ENCODE data around the gene CYP27B1. TPM values are rescaled to one million over a fixed set of nuclear protein-coding genes. Genes with fewer than 3 reads are reported as not detected.

The CYP27B1 gene
- total RNA-seq, 1 experiment from 2014 or later = 27.5 TPM

GRCh38 chr12:57783861-57784260 is 17.0 kb upstream of the CYP27B1 start:
- POLR2A ChIA-PET = interaction anchor here (0.5 to 3.7 kb wide), 10 partner anchors 10 to 157 kb away, joined by 3 to 39 read pairs (median 5); partner anchors contain the start of genes ATP23, CYP27B1, EEF1AKMT3 and METTL1
- peak overlapping the region; percentile 98 for H3K4me3 Mint-ChIP-seq (ENCODE audit: unreplicated experiment)
- H3K4me1 Mint-ChIP-seq (ENCODE audit: insufficient read depth, unreplicated experiment) = peaks cover 25% of the 10 kb centered on the region
- H3K27me3 Mint-ChIP-seq (ENCODE audit: insufficient read depth, unreplicated experiment) = no peaks in the 10 kb centered on the region
- TF ChIP-seq, protein P1, sequence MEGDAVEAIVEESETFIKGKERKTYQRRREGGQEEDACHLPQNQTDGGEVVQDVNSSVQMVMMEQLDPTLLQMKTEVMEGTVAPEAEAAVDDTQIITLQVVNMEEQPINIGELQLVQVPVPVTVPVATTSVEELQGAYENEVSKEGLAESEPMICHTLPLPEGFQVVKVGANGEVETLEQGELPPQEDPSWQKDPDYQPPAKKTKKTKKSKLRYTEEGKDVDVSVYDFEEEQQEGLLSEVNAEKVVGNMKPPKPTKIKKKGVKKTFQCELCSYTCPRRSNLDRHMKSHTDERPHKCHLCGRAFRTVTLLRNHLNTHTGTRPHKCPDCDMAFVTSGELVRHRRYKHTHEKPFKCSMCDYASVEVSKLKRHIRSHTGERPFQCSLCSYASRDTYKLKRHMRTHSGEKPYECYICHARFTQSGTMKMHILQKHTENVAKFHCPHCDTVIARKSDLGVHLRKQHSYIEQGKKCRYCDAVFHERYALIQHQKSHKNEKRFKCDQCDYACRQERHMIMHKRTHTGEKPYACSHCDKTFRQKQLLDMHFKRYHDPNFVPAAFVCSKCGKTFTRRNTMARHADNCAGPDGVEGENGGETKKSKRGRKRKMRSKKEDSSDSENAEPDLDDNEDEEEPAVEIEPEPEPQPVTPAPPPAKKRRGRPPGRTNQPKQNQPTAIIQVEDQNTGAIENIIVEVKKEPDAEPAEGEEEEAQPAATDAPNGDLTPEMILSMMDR (IDR thresholded peaks at IDR 0.05; ENCODE audit: unreplicated experiment) = no peak
- no peaks in the 10 kb centered on the region for H3K9me3 Mint-ChIP-seq (ENCODE audit: unreplicated experiment)
- BruUV-seq (replicated peaks) = TSS peak; percentile 46
- CTCF ChIA-PET = interaction anchor here (0.5 to 2.5 kb wide), 10 partner anchors 10 to 120 kb away, joined by 3 to 15 read pairs (median 6); partner anchors contain the start of genes EEF1AKMT3 and METTL1
- peaks cover 47% of the 10 kb centered on the region for H3K36me3 Mint-ChIP-seq (ENCODE audit: insufficient read depth, unreplicated experiment)
- no peak for DNase-seq (ENCODE audit: unreplicated experiment)
- H3K27ac Mint-ChIP-seq (ENCODE audit: low read depth, unreplicated experiment) = peak overlapping the region; percentile 39
- intact Hi-C loops (cut with micrococcal nuclease) = no loop called here

DNA sequence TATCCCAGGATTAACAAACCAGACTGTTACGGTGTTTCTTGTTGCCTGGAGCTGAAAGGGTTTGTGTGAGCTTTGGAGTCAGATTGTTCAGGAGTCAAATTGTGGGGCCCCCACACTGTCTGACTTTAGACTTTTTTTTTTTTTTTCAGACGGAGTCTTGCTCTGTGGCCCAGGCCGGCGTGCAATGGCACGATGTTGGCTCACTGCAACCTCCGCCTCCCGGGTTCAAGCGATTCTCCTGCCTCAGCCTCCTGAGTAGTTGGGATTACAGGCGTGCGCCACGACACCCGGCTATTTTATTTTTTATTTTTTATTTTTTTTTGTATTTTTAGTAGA is 16.6 kb upstream of the CYP27B1 start:
- peaks cover 43% of the 10 kb centered on the region for H3K36me3 Mint-ChIP-seq (ENCODE audit: insufficient read depth, unreplicated experiment)
- H3K9me3 Mint-ChIP-seq (ENCODE audit: unreplicated experiment) = no peaks in the 10 kb centered on the region
- H3K27ac Mint-ChIP-seq (ENCODE audit: low read depth, unreplicated experiment) = peak overlapping the region; percentile 86
- no peaks in the 10 kb centered on the region for H3K27me3 Mint-ChIP-seq (ENCODE audit: insufficient read depth, unreplicated experiment)
- H3K4me3 Mint-ChIP-seq (ENCODE audit: unreplicated experiment) = peak overlapping the region; percentile 98
- ChIA-PET CTCF (interaction anchor here (0.6 to 2.5 kb wide), 27 partner anchors 9 to 200 kb away, joined by 3 to 15 read pairs (median 5); partner anchors contain the start of genes CYP27B1, EEF1AKMT3 and METTL1), POLR2A (interaction anchor here (0.5 to 3.7 kb wide), 20 partner anchors 10 to 263 kb away, joined by 3 to 39 read pairs (median 5); partner anchors contain the start of genes ATP23, AVIL, CTDSP2 and CYP27B1)
- peaks cover 25% of the 10 kb centered on the region for H3K4me1 Mint-ChIP-seq (ENCODE audit: insufficient read depth, unreplicated experiment)
- DNase-seq (ENCODE audit: unreplicated experiment) = no peak
- intact Hi-C loops (cut with micrococcal nuclease) = no loop called here
- TF ChIP-seq, protein P1 (IDR thresholded peaks at IDR 0.05; ENCODE audit: unreplicated experiment) = no peak
- BruUV-seq (replicated peaks) = no TSS peak

DNA sequence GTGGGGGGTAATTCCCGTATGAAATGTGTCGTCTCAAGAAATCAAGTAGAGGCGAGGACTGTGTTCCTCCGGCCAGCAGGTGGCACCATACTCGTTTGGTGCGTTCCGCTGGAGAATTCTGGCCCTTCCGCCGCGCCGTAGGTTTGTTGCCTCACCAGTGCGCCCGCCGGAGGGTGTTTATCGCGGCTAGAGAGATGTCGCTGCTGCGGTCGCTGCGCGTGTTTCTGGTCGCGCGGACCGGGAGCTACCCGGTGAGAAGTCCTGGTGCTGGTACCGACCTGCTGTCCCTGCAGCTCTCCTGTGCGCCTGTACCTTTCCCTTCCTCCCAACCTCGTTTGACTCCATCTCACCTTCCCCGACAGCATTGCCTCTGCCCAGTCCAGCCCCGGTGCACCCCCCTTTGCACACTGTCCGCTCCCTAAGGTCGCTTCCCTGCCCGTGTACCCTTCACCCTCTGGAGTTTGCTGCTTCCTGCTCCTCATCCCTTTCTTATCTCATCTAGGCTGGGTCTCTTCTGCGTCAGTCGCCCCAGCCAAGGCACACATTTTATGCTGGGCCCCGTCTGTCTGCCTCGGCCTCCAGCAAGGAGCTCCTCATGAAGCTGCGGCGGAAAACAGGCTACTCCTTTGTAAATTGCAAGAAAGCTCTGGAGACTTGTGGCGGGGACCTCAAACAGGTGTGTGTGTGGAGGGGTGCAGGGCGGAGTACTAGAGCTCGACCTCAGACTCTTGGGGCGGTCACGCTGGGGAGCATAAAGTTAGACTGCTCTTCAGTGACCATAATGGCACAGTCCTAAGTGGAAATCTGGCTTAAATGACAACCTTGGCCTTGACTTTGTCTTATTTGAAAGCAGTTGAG is 16.0 kb upstream of the CYP27B1 start, which contains the start of gene TSFM:
TSS of gene TSFM (plus strand) at position 180 of the 858 bp plus-strand sequence. CDS start at position 195, 15 bp downstream.
- no peaks in the 10 kb centered on the region for H3K27me3 Mint-ChIP-seq (ENCODE audit: insufficient read depth, unreplicated experiment)
- POLR2A ChIA-PET = interaction anchor here (0.5 to 3.7 kb wide), 23 partner anchors 10 to 262 kb away, joined by 3 to 39 read pairs (median 5); partner anchors contain the start of genes ATP23, AVIL, CTDSP2 and CYP27B1
- peak; percentile 95 for DNase-seq (ENCODE audit: unreplicated experiment)
- no peaks in the 10 kb centered on the region for H3K9me3 Mint-ChIP-seq (ENCODE audit: unreplicated experiment)
- intact Hi-C loops (cut with micrococcal nuclease) = loop anchor here (1.0 kb wide), 1 partner anchor 122 kb away; no protein-coding TSS in a partner anchor
- H3K4me1 Mint-ChIP-seq (ENCODE audit: insufficient read depth, unreplicated experiment) = peaks cover 25% of the 10 kb centered on the region
- peak within 1 kb of the TSS; percentile 86 for H3K27ac Mint-ChIP-seq (ENCODE audit: low read depth, unreplicated experiment)
- peak within 1 kb of the TSS; percentile 98 for H3K4me3 Mint-ChIP-seq (ENCODE audit: unreplicated experiment)
- H3K36me3 Mint-ChIP-seq (ENCODE audit: insufficient read depth, unreplicated experiment) = peaks cover 38% of the 10 kb centered on the region
- CTCF ChIA-PET = interaction anchor here (0.6 to 2.5 kb wide), 35 partner anchors 9 to 576 kb away, joined by 3 to 15 read pairs (median 4); partner anchors contain the start of genes CYP27B1, EEF1AKMT3 and METTL1
- no TSS peak for BruUV-seq (replicated peaks)
- TF ChIP-seq, protein P1 (IDR thresholded peaks at IDR 0.05; ENCODE audit: unreplicated experiment) = peak; percentile 90

GRCh38 chr12:57782243-57782607 is 15.3 kb upstream of the CYP27B1 start:
- no TSS peak for BruUV-seq (replicated peaks)
- CTCF ChIA-PET = interaction anchor here (0.6 to 2.5 kb wide), 16 partner anchors 8 to 120 kb away, joined by 3 to 15 read pairs (median 4); partner anchors contain the start of genes CYP27B1, EEF1AKMT3 and METTL1
- TF ChIP-seq, protein P1 (IDR thresholded peaks at IDR 0.05; ENCODE audit: unreplicated experiment) = no peak
- H3K36me3 Mint-ChIP-seq (ENCODE audit: insufficient read depth, unreplicated experiment) = peaks cover 37% of the 10 kb centered on the region
- peaks cover 25% of the 10 kb centered on the region for H3K4me1 Mint-ChIP-seq (ENCODE audit: insufficient read depth, unreplicated experiment)
- peak overlapping the region; percentile 86 for H3K27ac Mint-ChIP-seq (ENCODE audit: low read depth, unreplicated experiment)
- peak overlapping the region; percentile 98 for H3K4me3 Mint-ChIP-seq (ENCODE audit: unreplicated experiment)
- POLR2A ChIA-PET = interaction anchor here (0.6 to 3.7 kb wide), 13 partner anchors 9 to 159 kb away, joined by 3 to 39 read pairs (median 5); partner anchors contain the start of genes ATP23, CYP27B1, EEF1AKMT3 and METTL1
- no peaks in the 10 kb centered on the region for H3K27me3 Mint-ChIP-seq (ENCODE audit: insufficient read depth, unreplicated experiment)
- DNase-seq (ENCODE audit: unreplicated experiment) = no peak
- H3K9me3 Mint-ChIP-seq (ENCODE audit: unreplicated experiment) = no peaks in the 10 kb centered on the region
- intact Hi-C loops (cut with micrococcal nuclease) = loop anchor here (1.0 kb wide), 1 partner anchor 123 kb away; no protein-coding TSS in a partner anchor

Measured in MCF 10A (cell line).